ENCODE results near the gene FAR2.
"Not testable (repeated sequence)": the region's sequence is repeated elsewhere in the genome, so short reads cannot be mapped to it uniquely, and the experiment has no call there.

FAR2 gene

GRCh38 chr12:29286081-29286790, 137.2 kb downstream of the FAR2 start:
- no peak for DNase-seq

GRCh38 chr12:29287622-29288021, 138.5 kb downstream of the FAR2 start:
- DNase-seq, result no peak

- no peak for DNase-seq
Measured at GRCh38 chr12:29288031-29288430, 139.0 kb downstream of the FAR2 start.

GRCh38 chr12:29290475-29290874, 141.4 kb downstream of the FAR2 start:
- DNase-seq, result not testable (repeated sequence)

- no peak for DNase-seq
Measured at GRCh38 chr12:29291226-29291625, 142.1 kb downstream of the FAR2 start.

- DNase-seq, result no peak
Measured at GRCh38 chr12:29299633-29300032, 150.6 kb downstream of the FAR2 start.

- DNase-seq, result no peak
Measured at GRCh38 chr12:29301114-29301513, 152.0 kb downstream of the FAR2 start.

GRCh38 chr12:29304388-29304787, 155.3 kb downstream of the FAR2 start:
- no peak for DNase-seq

GRCh38 chr12:29306266-29306665, 157.2 kb downstream of the FAR2 start:
- DNase-seq, result no peak

- no peak for DNase-seq
Measured at GRCh38 chr12:29306682-29307081, 157.6 kb downstream of the FAR2 start.

GRCh38 chr12:29309320-29309902, 160.3 kb downstream of the FAR2 start:
- DNase-seq, result no peak

- no peak for DNase-seq
Measured at GRCh38 chr12:29310899-29311298, 161.8 kb downstream of the FAR2 start.

GRCh38 chr12:29314416-29314815, 165.3 kb downstream of the FAR2 start:
- DNase-seq, result no peak

- no peak for DNase-seq
Measured at GRCh38 chr12:29316752-29317151, 167.7 kb downstream of the FAR2 start.

GRCh38 chr12:29317556-29318363, 168.7 kb downstream of the FAR2 start:
- peak; percentile 22 for DNase-seq

- no peak for DNase-seq
Measured at GRCh38 chr12:29320295-29321085, 171.4 kb downstream of the FAR2 start.

GRCh38 chr12:29322157-29322556, 173.1 kb downstream of the FAR2 start:
- no peak for DNase-seq

- DNase-seq, result no peak
Measured at GRCh38 chr12:29329411-29329810, 180.3 kb downstream of the FAR2 start.

- no peak for DNase-seq
Measured at GRCh38 chr12:29333178-29333577, 184.1 kb downstream of the FAR2 start.

GRCh38 chr12:29334937-29335336, 185.9 kb downstream of the FAR2 start:
- DNase-seq, result no peak

GRCh38 chr12:29337325-29337724, 188.2 kb downstream of the FAR2 start:
- no peak for DNase-seq

- DNase-seq, result no peak
Measured at GRCh38 chr12:29343022-29343799, 194.1 kb downstream of the FAR2 start.

Data from COR-L47 (cell line).